ENCODE data around the gene ZMYM2. TPM values are rescaled to one million over a fixed set of nuclear protein-coding genes. Genes with fewer than 3 reads are reported as not detected.

Gene ZMYM2
- total and polyA plus RNA-seq, 2 of the 13 experiments (the other 11 are each of a cell fraction or from before 2014, with no cell fraction given) = 22.4 to 40.8 TPM

- TF ChIP-seq PBX3 (CRISPR knock-in tag; IDR thresholded peaks at IDR 0.05; ENCODE audit: borderline replicate concordance) (no peak), HNRNPH1 (optimal IDR thresholded peaks at IDR 0.05; ENCODE audit: low read depth, low read length) (no peak), TBX3 (IDR thresholded peaks at IDR 0.05; ENCODE audit: borderline replicate concordance) (no peak), ZNF263 (CRISPR knock-in tag; IDR thresholded peaks at IDR 0.05) (no peak), ZFP36L2 (CRISPR knock-in tag; IDR thresholded peaks at IDR 0.05) (no peak), ZNF687 (CRISPR knock-in tag; IDR thresholded peaks at IDR 0.05) (peak; percentile 94), ZNF382 (CRISPR knock-in tag; IDR thresholded peaks at IDR 0.05; ENCODE audit: borderline replicate concordance) (no peak), FOXC1 (CRISPR knock-in tag; IDR thresholded peaks at IDR 0.05; ENCODE audit: borderline replicate concordance) (peak; percentile 67; the same call in 1 of the 2 replicates), KLF11 (CRISPR knock-in tag; IDR thresholded peaks at IDR 0.05) (0 out of 2 replicates have a peak, but pooled peaks have one; percentile 27), HNF1B (CRISPR knock-in tag; IDR thresholded peaks at IDR 0.05) (peak; percentile 71), ARID4A (CRISPR knock-in tag; IDR thresholded peaks at IDR 0.05; ENCODE audit: borderline replicate concordance) (peak; percentile 81; the same call in 1 of the 2 replicates), MEIS1 (CRISPR knock-in tag; IDR thresholded peaks at IDR 0.05; ENCODE audit: borderline replicate concordance) (no peak), E2F1 (CRISPR knock-in tag; IDR thresholded peaks at IDR 0.05) (no peak), RARG (CRISPR knock-in tag; IDR thresholded peaks at IDR 0.05; ENCODE audit: low read depth) (no peak), ZNF225 (CRISPR knock-in tag; IDR thresholded peaks at IDR 0.05) (no peak; the same call in 1 of the 2 replicates)
Observed at GRCh38 chr13:20127562-20128458, 169.3 kb downstream of the ZMYM2 start (continued).
